HG03103 (cell line): ENCODE results near the gene LGMN.
"Not testable (repeated sequence)": the region's sequence is repeated elsewhere in the genome, so short reads cannot be mapped to it uniquely, and the experiment has no call there.

Experiments
- ATAC-seq: cut with Tn5 transposase; IDR thresholded peaks from one replicate; pipeline ENCODE4 v1.9.1; 2021; ENCODE audit warnings: low read depth; ENCODE audit not compliant: unreplicated experiment

The LGMN gene

GRCh38 chr14:92763666-92764631 lies 15.5 kb upstream of the LGMN start:
- not testable (repeated sequence) for ATAC-seq

DNA sequence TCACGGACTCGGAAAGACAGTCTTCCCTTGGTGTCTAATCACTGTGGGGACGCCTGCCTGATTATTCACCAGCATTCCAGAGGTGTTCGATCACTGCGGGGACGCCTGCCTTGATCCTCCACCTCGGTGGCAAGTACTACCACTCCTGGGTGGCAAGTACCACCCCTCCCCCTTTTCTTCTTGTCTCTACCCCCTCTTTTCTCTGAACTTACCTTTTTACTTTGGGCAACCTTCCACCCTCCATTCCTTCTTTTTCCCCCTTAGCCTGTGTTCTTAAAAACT lies 12.0 kb upstream of the LGMN start:
- no peak for ATAC-seq

DNA sequence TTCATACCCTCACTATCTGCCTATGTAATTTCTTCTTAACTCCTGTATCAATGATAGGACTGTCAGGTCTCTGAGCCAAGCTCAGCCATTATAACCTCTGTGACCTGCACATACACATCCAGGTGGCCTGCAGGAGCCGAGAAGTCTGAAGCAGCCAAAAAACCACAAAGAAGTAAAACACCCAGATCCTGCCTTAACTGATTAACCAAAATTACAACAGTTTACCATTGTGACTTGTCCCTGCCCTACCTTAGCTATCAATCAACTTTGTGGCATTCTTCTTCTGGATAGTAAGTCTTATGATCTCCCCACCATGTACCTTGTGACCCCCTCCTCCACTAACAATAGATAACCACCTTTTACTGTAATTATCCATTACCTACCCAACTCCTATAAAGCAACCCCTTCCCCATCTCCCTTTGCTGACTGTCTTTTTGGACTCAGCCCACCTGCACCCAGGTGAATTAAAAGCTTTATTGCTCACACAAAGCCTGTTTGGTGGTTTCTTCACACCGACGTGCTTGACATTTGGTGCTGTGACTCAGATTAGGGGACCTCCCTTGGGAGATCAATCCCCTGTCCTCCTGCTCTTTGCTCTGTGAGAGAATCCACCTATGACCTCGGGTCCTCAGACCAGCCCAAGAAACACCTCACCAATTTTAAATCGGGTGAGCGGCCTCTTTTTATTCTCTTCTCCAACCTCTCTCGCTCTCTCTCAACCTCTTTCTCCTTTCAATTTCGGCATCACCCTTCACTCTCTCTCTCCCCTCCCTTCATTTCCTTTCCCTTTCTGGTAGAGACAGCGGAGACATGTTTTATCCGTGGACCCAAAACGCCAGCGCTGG lies 11.5 kb upstream of the LGMN start:
- no peak for ATAC-seq

DNA sequence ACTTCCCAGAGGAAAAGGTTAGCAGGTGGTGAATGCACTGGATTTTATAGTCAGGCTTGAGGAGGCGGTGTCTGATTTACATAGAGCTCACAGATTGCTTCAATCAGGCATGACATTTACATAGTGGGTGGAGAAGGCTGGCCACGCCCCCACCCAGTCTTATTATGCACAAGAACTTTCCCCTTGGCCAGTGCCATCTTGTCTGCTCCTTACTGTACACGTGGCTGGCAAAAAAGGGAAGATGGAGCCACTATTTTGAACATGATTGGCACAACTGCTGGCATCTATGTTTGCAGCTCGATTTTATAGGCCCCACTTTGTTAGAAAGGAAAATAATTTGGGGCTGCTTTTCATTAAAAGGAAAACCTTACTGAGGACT lies 10.9 kb upstream of the LGMN start:
- no peak for ATAC-seq

DNA sequence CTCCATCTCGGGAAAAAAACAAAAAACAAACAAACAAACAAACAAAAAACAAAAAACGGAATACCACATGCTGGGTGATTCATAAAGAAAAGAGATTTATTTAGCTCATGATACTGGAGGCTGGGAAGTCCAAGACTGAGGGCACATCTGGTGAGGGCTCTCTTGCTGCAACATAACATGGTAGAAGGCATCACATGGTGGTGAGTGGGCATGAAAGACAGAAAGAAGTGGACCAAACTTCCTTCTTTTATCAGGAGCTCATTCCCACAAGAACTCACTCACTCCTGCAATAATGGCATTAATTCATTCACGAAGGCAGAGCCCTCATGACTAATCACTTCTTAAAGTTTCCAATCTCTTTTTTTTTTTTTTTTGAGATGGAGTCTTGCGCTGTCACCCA lies 8.0 kb upstream of the LGMN start:
- no peak for ATAC-seq

DNA sequence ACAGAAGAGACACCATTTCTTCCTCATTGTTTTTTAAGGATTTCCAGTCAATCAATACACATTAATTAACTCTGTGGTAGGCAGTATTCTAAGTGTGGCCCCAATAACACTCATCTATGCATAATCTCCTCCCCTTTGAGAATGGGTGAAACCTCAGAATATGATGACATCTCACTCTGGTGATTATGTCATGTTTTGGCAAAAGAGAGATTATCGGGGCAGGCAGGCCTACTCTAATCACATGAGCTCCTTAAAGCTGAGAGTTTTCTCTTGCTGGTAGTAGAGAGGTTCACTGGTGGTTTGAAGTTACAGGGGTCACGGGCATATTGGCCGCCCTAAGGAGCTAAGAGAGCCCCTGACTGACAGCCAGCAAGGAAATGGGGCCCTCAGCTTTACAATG lies 7.1 kb upstream of the LGMN start:
- ATAC-seq: no peak

DNA sequence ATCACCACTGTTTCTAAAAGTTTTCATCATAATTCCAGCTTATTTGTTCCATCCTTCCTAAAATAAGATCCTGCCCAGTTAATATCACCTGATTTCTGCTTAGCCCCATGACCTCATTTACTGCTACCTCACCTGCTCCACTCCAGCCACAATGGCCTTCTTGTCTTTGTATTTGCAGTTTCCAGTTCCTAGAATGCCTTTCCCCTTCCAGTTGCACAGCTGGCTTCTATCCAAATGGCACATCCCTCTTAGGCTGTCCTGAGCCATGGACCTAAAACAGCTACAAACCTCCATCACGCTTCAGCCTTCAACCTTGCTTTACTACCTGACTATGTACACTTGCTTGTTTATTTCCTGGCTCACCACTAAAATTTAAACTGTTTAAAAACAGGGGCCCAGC lies 6.5 kb upstream of the LGMN start:
- ATAC-seq: no peak

GRCh38 chr14:92753250-92753649 lies 4.8 kb upstream of the LGMN start:
- no peak for ATAC-seq

DNA sequence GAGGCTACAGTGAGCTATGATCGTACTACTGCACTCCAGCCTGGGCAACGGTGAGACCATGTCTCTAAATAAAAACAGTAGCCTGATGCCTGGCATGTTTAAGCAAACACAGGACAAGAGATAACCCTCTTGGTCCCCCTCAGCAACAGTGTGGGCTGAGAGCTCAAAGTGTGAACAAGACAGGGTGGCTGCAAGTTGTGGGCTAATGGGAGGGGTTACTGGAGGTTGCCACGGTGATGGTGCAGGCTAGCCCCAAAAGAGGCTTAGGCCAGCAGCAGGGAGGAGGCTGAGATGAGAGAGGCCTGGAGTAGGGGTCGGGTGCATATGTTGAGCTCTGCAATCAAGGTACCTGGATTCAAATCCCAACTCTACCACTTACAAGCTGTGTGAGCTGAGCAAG lies 3.4 kb upstream of the LGMN start:
- no peak for ATAC-seq

GRCh38 chr14:92750994-92751400 lies 2.6 kb upstream of the LGMN start:
- no peak for ATAC-seq

DNA sequence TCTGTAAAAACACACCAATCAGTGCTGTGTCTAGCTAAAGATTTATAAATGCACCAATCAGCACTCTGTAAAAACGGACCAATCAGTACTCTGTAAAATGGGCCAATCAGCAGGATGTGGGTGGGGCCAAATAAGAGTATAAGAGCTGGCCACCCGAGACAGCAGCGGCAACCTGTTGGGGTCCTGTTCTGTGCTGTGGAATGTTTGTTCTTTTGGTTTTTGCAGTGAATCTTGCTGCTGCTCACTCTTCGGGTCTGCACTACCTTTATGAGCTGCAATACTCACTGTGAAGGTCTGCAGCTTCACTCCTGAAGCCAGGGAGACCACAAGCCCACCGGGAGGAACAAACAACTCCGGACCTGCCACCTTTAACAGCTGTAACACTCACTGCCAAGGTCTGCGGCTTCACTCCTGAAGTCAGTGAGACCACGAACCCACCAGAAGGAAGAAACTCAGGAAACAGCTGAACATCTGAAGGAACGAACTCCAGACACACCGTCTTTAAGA lies 1.8 kb upstream of the LGMN start:
- ATAC-seq: not testable (repeated sequence)

GRCh38 chr14:92747701-92748258 lies 647 bp downstream of the LGMN start:
- ATAC-seq: no peak

- no peak for ATAC-seq
Measured at GRCh38 chr14:92744198-92744597, 4.2 kb downstream of the LGMN start.

DNA sequence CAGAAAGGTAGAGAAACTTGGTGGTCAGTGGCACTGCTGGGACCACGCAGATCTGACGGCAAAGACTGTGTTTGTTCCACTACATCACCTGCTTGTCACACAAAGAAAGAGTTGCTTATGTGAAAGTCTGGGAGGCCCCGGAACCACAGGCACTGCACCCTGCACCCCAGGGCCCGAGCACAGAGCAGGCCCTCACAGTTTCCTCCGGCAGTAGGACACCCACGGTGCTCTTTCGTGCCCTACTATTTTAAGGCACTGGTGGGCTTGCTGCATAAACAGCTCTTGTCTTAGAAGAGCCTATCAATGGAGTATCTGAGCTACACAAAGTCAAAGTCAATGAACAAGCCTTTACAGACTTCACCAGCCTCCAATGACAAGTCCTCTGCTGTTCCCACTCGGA lies 8.0 kb downstream of the LGMN start:
- no peak for ATAC-seq

GRCh38 chr14:92737619-92738188 lies 10.7 kb downstream of the LGMN start:
- no peak for ATAC-seq

- ATAC-seq: no peak
Measured at GRCh38 chr14:92737206-92737605, 11.2 kb downstream of the LGMN start.

DNA sequence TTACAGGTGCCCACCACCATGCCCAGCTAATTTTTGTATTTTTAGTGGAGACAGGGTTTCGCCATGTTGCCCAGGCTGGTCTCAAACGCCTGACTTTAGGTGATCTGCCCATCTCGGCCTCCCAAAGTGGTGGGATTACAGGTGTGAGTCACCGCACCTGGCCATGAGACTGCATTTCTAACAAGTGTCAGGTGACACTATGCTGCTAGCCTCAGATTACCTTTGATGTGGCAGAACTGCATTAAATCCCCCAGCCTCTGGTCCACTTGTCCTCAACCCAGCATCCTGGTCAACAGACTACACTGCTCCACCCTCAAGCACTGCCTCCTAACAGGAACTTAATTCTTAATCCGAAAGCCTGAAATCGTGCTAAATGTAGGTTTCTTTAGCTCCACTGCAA lies 13.1 kb downstream of the LGMN start:
- ATAC-seq: no peak

DNA sequence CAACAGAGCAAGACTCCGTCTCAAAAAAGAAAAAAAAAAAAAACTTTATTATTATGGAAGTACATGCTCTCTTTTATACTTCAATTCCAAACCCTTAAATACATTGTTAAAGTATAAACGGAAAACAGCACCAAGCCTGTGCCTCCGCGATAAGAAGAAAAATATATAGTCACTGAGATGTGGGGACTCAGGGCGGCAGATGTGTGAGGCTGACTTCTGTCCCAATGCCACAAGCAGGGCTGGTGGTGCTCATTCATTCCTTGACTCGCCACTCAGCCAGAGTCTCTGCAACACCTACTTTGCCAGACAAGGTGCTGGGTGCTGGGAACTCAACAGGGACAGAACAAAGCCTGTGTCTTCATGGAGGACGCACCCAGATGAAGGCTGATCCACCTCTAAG lies 13.8 kb downstream of the LGMN start:
- no peak for ATAC-seq

GRCh38 chr14:92733007-92733406 lies 15.4 kb downstream of the LGMN start:
- no peak for ATAC-seq

DNA sequence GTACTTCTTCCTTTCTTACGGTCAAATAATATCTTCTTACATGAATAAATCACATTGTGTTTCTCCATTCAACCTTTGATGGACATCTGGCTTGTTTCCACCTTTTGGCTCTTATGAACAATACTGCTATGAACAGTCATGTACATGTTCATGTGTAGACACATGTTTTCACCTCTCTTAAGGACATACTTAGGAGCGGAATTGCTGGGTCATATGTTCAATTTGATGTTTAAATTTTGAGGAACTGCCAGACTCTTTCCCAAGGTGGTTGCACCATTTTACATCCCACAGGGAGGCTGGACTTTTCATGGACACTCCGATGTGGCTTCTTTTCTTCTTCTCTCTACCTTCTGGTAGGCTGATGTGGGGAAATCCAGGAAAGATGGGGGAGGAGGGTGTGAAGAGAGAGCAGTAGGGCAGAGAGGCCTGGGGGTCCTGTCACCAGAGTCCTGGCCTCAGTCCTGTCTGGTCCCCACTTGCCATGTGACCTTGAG lies 16.8 kb downstream of the LGMN start:
- no peak for ATAC-seq
